Measurements from ENCODE around the gene SGIP1. TPM values are rescaled to one million over a fixed set of nuclear protein-coding genes. Genes with fewer than 3 reads are reported as not detected.

The SGIP1 gene
- total and polyA plus RNA-seq, 2 donors (not counting 3 experiments of a cell fraction or from before 2014, with no cell fraction given): 30.9 to 68.9 TPM

- no peak for FAIRE-seq
- H3K27ac ChIP-seq (ENCODE audit: insufficient read depth, low read depth, low read length): no peak overlapping the region
Measured at GRCh38 chr1:66685265-66685664, 151.3 kb downstream of the SGIP1 start.

DNA sequence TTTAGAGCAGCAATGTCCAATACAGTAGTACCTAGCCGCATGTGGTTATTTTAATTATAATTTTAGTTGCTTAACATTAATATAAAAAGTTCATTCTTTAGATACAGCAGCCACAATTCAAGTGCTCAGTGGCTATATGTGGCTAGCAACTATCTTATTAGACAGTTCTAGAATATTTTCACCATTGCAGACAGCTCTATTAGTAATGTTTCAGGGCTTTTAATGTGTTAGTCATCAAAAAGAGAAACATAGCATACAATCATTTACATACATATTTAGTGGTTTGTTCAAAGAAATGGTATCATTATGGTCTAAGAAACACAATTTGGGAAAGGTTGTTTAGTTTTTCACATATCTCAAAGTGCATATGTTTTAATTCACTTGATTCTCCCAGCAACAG lies 151.7 kb downstream of the SGIP1 start:
- dilution Hi-C loops (cut with MboI; ENCODE audit: extremely low pct_ligation_motif_present, low sequenced_read_pairs): no loop called here

More at GRCh38 chr1:66685265-66685664, 151.3 kb downstream of the SGIP1 start:
- peaks cover 2% of the 10 kb centered on the region for H3K4me1 ChIP-seq (ENCODE audit: control insufficient read depth, extremely low read depth, insufficient read depth, low read length)
- H3K79me2 ChIP-seq (ENCODE audit: control insufficient read depth, insufficient read depth, low read length): no peaks in the 10 kb centered on the region
- H3K9me3 ChIP-seq (replicated peaks; ENCODE audit: control insufficient read depth, insufficient read depth, low read length): no peaks in the 10 kb centered on the region
- BruUV-seq (replicated peaks): no TSS peak
- H3K9me1 ChIP-seq (replicated peaks; ENCODE audit: control insufficient read depth, extremely low read depth, insufficient read depth, low read length): no peaks in the 10 kb centered on the region
- ChIA-PET POLR2A (no interaction called here), CTCF (no interaction called here)
- no peaks in the 10 kb centered on the region for H4K20me1 ChIP-seq (replicated peaks; ENCODE audit: control insufficient read depth, extremely low read depth, insufficient read depth, low read length)
- TF ChIP-seq POLR2AphosphoS5 (IDR thresholded peaks at IDR 0.05; ENCODE audit: insufficient read depth, low read depth, low read length) (no peak), CTCF (IDR thresholded peaks at IDR 0.05; ENCODE audit: extremely low read depth in 1 of 2, insufficient read depth in 1 of 2, low read depth in 1 of 2, low read length in 2 of 2) (no peak), JUN (IDR thresholded peaks at IDR 0.05; ENCODE audit: borderline replicate concordance, insufficient read depth, insufficient read length, low read depth) (no peak)
- intact Hi-C loops (cut with micrococcal nuclease) (no loop called here), dilution Hi-C loops (cut with MboI; ENCODE audit: extremely low pct_ligation_motif_present, low sequenced_read_pairs) (no loop called here)
- no peaks in the 10 kb centered on the region for H3K27me3 ChIP-seq (ENCODE audit: control insufficient read depth in 2 of 2, insufficient read depth in 2 of 2, low read length in 2 of 2)
- peaks cover 0 to 7% of the 10 kb centered on the region in 2 experiments for H3K36me3 ChIP-seq (ENCODE audit: control insufficient read depth in 2 of 2, extremely low read depth in 1 of 2, insufficient read depth in 2 of 2, low read length in 2 of 2)
- H3K4me2 ChIP-seq (ENCODE audit: insufficient read depth, low read length): no peak overlapping the region
- no peak overlapping the region for H3K9ac ChIP-seq (replicated peaks; ENCODE audit: extremely low read depth, insufficient read depth, low read length)
- no peak overlapping the region for H3K4me3 ChIP-seq (replicated peaks in 1 of 3; ENCODE audit: insufficient read depth in 1 of 3, low read depth in 1 of 3, low read length in 3 of 3)
- DNase-seq (ENCODE audit: low read depth, low spot score): no peak
- H2AFZ ChIP-seq (ENCODE audit: low read depth, low read length): no peak overlapping the region

More for the DNA sequence above, 151.7 kb downstream of the SGIP1 start:
- CTCF ChIA-PET: interaction anchor here (0.9 to 1.1 kb wide), 2 partner anchors 12 to 26 kb away, joined by 3 read pairs; no protein-coding TSS in a partner anchor
- Histone ChIP-seq H3K27ac (ENCODE audit: insufficient read depth, low read depth, low read length) (no peak overlapping the region), H2AFZ (ENCODE audit: low read depth, low read length) (no peak overlapping the region), H3K9ac (replicated peaks; ENCODE audit: extremely low read depth, insufficient read depth, low read length) (no peak overlapping the region), H3K9me1 (replicated peaks; ENCODE audit: control insufficient read depth, extremely low read depth, insufficient read depth, low read length) (no peaks in the 10 kb centered on the region), H3K27me3 (ENCODE audit: control insufficient read depth in 2 of 2, insufficient read depth in 2 of 2, low read length in 2 of 2) (no peaks in the 10 kb centered on the region), H3K36me3 (ENCODE audit: control insufficient read depth in 2 of 2, extremely low read depth in 1 of 2, insufficient read depth in 2 of 2, low read length in 2 of 2) (peaks cover 0 to 7% of the 10 kb centered on the region in 2 experiments), H3K4me2 (ENCODE audit: insufficient read depth, low read length) (no peak overlapping the region), H3K79me2 (ENCODE audit: control insufficient read depth, insufficient read depth, low read length) (no peaks in the 10 kb centered on the region), H3K9me3 (replicated peaks; ENCODE audit: control insufficient read depth, insufficient read depth, low read length) (no peaks in the 10 kb centered on the region), H4K20me1 (replicated peaks; ENCODE audit: control insufficient read depth, extremely low read depth, insufficient read depth, low read length) (no peaks in the 10 kb centered on the region), H3K4me1 (ENCODE audit: control insufficient read depth, extremely low read depth, insufficient read depth, low read length) (peaks cover 2% of the 10 kb centered on the region), H3K4me3 (replicated peaks in 1 of 3; ENCODE audit: insufficient read depth in 1 of 3, low read depth in 1 of 3, low read length in 3 of 3) (no peak overlapping the region)
- DNase-seq (ENCODE audit: low read depth, low spot score): no peak
- TF ChIP-seq MYC (IDR thresholded peaks at IDR 0.05; ENCODE audit: low read depth, low read length) (no peak), JUN (IDR thresholded peaks at IDR 0.05; ENCODE audit: borderline replicate concordance, insufficient read depth, insufficient read length, low read depth) (no peak), MAX (IDR thresholded peaks at IDR 0.05; ENCODE audit: insufficient read depth, insufficient read length) (no peak), CTCF (IDR thresholded peaks at IDR 0.05; ENCODE audit: extremely low read depth in 1 of 2, insufficient read depth in 1 of 2, low read depth in 1 of 2, low read length in 2 of 2) (no peak), POLR2A (IDR thresholded peaks at IDR 0.05; ENCODE audit: low read depth, low read length) (no peak)
- BruUV-seq (replicated peaks): no TSS peak
- intact Hi-C loops (cut with micrococcal nuclease): no loop called here
- POLR2A ChIA-PET: no interaction called here
- no peak for FAIRE-seq
